Mesenchymal stem cell (in vitro differentiated cells and primary cell): ENCODE measurements around the gene AHNAK.
A peak's percentile ranks its signal among the peaks of the same experiment; 100 is the strongest.
"Not testable (repeated sequence)": the region's sequence is repeated elsewhere in the genome, so short reads cannot be mapped to it uniquely, and the experiment has no call there.

Experiments used
- DNase-seq: peaks from one replicate; pipeline ENCODE4 v3.0.0-alpha.2; 2013
- H2AFZ ChIP-seq: one replicate; pipeline ENCODE4 v1.6.1; 2013; ENCODE audit warnings: low read depth, mild to moderate bottlenecking, control low read depth, inconsistent platforms, low read length, moderate library complexity
- H2AK5ac ChIP-seq: 2 replicates; pipeline ENCODE4 v1.6.1; 2013; ENCODE audit warnings: low read length, moderate library complexity, mild to moderate bottlenecking, inconsistent platforms; ENCODE audit not compliant: severe bottlenecking
- H2BK120ac ChIP-seq: one replicate; pipeline ENCODE4 v1.6.1; 2013; ENCODE audit warnings: low read depth, mild to moderate bottlenecking, inconsistent platforms, low read length, moderate library complexity
- H2BK12ac ChIP-seq, 2 experiments: one replicate each; pipeline ENCODE4 v1.6.1; 2013; ENCODE audit warnings: inconsistent platforms in 2 of 2, low read length in 2 of 2, mild to moderate bottlenecking in 2 of 2, moderate library complexity in 2 of 2, control low read depth in 1 of 2
- H2BK15ac ChIP-seq: one replicate; pipeline ENCODE4 v1.6.1; 2013; ENCODE audit warnings: mild to moderate bottlenecking, low read depth, inconsistent platforms; ENCODE audit not compliant: poor library complexity, severe bottlenecking
- H2BK5ac ChIP-seq: 2 replicates; pipeline ENCODE4 v1.6.1; 2013; ENCODE audit warnings: low read depth, mild to moderate bottlenecking, low read length, control low read depth, inconsistent platforms; ENCODE audit not compliant: poor library complexity, severe bottlenecking
- H3K14ac ChIP-seq, 2 experiments: one replicate each; pipeline ENCODE4 v1.6.1; 2013; ENCODE audit warnings: inconsistent platforms in 2 of 2, low read length in 2 of 2, control low read depth in 1 of 2, mild to moderate bottlenecking in 1 of 2, moderate library complexity in 1 of 2
- H3K18ac ChIP-seq, 2 experiments: one replicate each; pipeline ENCODE4 v1.6.1; 2013; ENCODE audit warnings: inconsistent platforms in 2 of 2, low read length in 2 of 2, control low read depth in 1 of 2, low read depth in 1 of 2, mild to moderate bottlenecking in 1 of 2
- H3K23ac ChIP-seq, 2 experiments: one replicate each; pipeline ENCODE4 v1.6.1; 2013; ENCODE audit warnings: inconsistent platforms in 2 of 2, low read length in 2 of 2, mild to moderate bottlenecking in 2 of 2, moderate library complexity in 2 of 2, control low read depth in 1 of 2
- H3K27ac ChIP-seq: 2 replicates; pipeline ENCODE4 v1.5.1; 2013; ENCODE audit warnings: mild to moderate bottlenecking, moderate library complexity, low read length, control low read depth, inconsistent platforms; ENCODE audit not compliant: poor library complexity, severe bottlenecking
- H3K27me3 ChIP-seq, 2 experiments: 2 replicates each; pipeline versions ENCODE4 v1.6.1 to v1.7.0; 2013; ENCODE audit warnings: low read length in 2 of 2, mild to moderate bottlenecking in 2 of 2, moderate library complexity in 2 of 2, control low read depth in 1 of 2, inconsistent platforms in 1 of 2; ENCODE audit not compliant: control insufficient read depth in 1 of 2, insufficient read depth in 1 of 2
- H3K36me3 ChIP-seq, 2 experiments: 2 replicates each; pipeline versions ENCODE4 v1.6.1 to v1.7.0; 2013; ENCODE audit warnings: low read length in 2 of 2, control low read depth in 1 of 2, inconsistent platforms in 1 of 2, low read depth in 1 of 2, mild to moderate bottlenecking in 1 of 2; ENCODE audit not compliant: insufficient read depth in 2 of 2, control insufficient read depth in 1 of 2
- H3K4ac ChIP-seq, 2 experiments: one replicate each; pipeline ENCODE4 v1.6.1; 2013; ENCODE audit warnings: inconsistent platforms in 2 of 2, low read length in 2 of 2, mild to moderate bottlenecking in 2 of 2, moderate library complexity in 2 of 2, control low read depth in 1 of 2, low read depth in 1 of 2
- H3K4me1 ChIP-seq: 2 replicates; pipeline ENCODE4 v1.6.1; 2013; ENCODE audit warnings: low read depth, low read length, control low read depth; ENCODE audit not compliant: control insufficient read depth, insufficient read depth
- H3K4me2 ChIP-seq: 2 replicates; pipeline ENCODE4 v1.6.1; 2013; ENCODE audit warnings: low read length, mild to moderate bottlenecking, inconsistent platforms; ENCODE audit not compliant: poor library complexity, severe bottlenecking
- H3K4me3 ChIP-seq, 2 experiments: 2 replicates each; pipeline versions ENCODE4 v1.5.1 to v1.7.0; 2013; ENCODE audit warnings: low read length in 2 of 2, mild to moderate bottlenecking in 2 of 2, control low read depth in 1 of 2, low read depth in 1 of 2; ENCODE audit not compliant: insufficient read depth in 1 of 2
- H3K79me1 ChIP-seq: replicated peaks from 2 replicates; pipeline ENCODE4 v1.6.1; 2013; ENCODE audit warnings: mild to moderate bottlenecking, control low read depth, low read length, inconsistent platforms; ENCODE audit not compliant: poor library complexity, severe bottlenecking
- H3K9ac ChIP-seq: 2 replicates; pipeline ENCODE4 v1.7.0; 2013; ENCODE audit warnings: mild to moderate bottlenecking, low read length, moderate library complexity
- H3K9me3 ChIP-seq: 2 replicates; pipeline ENCODE4 v1.7.0; 2013; ENCODE audit warnings: mild to moderate bottlenecking, low read length; ENCODE audit not compliant: control insufficient read depth
- H4K8ac ChIP-seq: one replicate; pipeline ENCODE4 v1.6.1; 2013; ENCODE audit warnings: inconsistent platforms, mild to moderate bottlenecking, low read length, moderate library complexity
- H4K91ac ChIP-seq: one replicate; pipeline ENCODE4 v1.6.1; 2013; ENCODE audit warnings: mild to moderate bottlenecking, low read length, inconsistent platforms
- WGBS: methylation state at CpG from one replicate; pipeline ENCODE4 v1.1.7; 2013; ENCODE audit warnings: mixed read lengths; 5-methylcytosine and 5-hydroxymethylcytosine counted together

The AHNAK gene

DNA sequence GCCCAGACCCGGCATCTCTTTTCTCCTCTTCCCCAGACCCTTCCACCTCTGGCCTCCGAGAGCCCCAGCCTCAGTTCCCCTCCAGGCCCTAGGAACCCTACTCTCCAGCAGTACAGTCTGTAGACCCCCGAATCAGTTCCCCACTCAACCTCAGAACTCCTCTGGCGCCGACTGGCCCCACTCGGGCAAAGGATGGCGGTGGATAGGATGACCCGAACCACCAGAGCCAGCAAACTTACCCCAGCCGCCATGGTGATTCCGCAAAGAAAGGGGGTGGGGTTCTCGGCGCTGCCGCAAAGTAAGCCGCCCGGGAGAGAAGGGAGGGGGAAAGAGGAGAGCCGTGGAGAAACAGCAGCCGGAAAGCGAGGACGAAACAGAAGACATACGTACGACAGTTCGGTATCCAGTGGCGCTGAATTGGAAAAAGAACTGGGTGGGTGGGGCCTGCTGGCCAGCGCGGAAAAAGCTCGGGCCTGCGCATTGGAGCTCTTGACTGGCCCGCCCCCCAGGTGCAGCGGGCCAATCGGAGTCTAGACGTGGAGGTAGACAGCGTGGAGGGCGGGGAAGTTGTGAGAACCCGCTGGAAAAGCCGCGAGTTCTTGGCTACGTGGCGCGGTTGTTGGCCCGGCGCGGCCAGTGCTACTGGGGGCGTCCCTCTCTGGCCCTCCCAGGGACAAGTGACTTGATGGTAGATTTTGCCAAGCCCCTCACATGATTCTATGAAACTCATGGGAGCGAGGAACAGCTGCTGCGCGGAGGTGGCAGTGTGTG lies 27.2 kb upstream of the AHNAK start, which contains the start of gene EEF1G:
EEF1G (minus strand) TSS at position 300 of the 771 bp plus-strand sequence; CDS start at position 251, 49 bp downstream.
- Histone ChIP-seq H2AFZ (no peak within 1 kb of the TSS), H3K18ac (peak within 1 kb of the TSS; percentile 93 to 99), H3K23ac (peak within 1 kb of the TSS in 1 of 2 experiments; percentile 85), H3K36me3 (peaks cover 55 to 68% of the 10 kb centered on the region in 2 experiments), H3K9ac (peak within 1 kb of the TSS; percentile 98), H3K4me1 (peaks cover 25% of the 10 kb centered on the region), H4K91ac (peak within 1 kb of the TSS; percentile 95), H2AK5ac (peak within 1 kb of the TSS; percentile 86), H3K27ac (peak within 1 kb of the TSS; percentile 95), H2BK15ac (peak within 1 kb of the TSS; percentile 75), H3K27me3 (no peaks in the 10 kb centered on the region), H3K9me3 (no peaks in the 10 kb centered on the region), H3K4me3 (peak within 1 kb of the TSS; percentile 86 to 96), H3K14ac (peak within 1 kb of the TSS; percentile 22 to 96), H3K79me1 (peaks cover 13% of the 10 kb centered on the region), H2BK12ac (peak within 1 kb of the TSS in 1 of 2 experiments; percentile 76), H4K8ac (peak within 1 kb of the TSS; percentile 96), H2BK120ac (peak within 1 kb of the TSS; percentile 82), H3K4ac (peak within 1 kb of the TSS; percentile 94 to 98), H3K4me2 (peak within 1 kb of the TSS; percentile 93), H2BK5ac (peak within 1 kb of the TSS; percentile 94)
- DNase-seq = peak; percentile 100
- under 1% methylated on average over 45 of the region's 46 CpGs for WGBS

DNA sequence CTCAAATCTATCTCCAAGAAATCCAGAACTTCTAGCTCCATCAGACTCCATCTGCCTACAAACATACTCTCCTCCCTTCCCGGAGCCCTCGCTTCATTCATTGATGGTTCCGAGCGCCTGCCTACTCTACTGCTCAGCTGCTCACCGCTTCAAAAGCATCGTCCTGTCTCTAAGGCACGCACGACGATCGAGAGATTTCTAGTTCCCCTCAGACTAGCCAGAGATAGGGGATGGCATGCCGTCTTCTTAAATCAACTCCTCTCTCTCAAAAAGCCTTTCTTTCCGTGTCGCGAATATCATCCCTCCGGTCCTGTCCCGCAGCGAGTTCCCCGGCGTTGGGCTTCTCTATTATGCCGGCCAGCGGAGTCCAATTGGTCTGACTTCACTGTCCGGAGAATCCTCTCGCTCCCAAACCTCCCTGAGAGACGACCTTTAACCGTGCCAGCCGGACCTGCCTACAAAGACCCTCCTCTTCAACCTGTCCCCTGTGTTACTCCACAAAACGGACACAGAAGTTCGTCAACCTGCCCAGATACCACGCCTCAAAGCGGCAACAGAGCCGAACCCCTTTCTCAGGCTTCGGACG lies 26.5 kb upstream of the AHNAK start:
- Histone ChIP-seq H4K91ac (peak overlapping the region; percentile 49), H3K79me1 (peaks cover 10% of the 10 kb centered on the region), H3K36me3 (peaks cover 52 to 67% of the 10 kb centered on the region in 2 experiments), H2AK5ac (peak overlapping the region; percentile 86), H3K18ac (peak overlapping the region; percentile 88 to 93), H3K9ac (peak overlapping the region; percentile 98), H3K4me1 (peaks cover 21% of the 10 kb centered on the region), H3K4me3 (peak overlapping the region; percentile 86 to 96), H2BK120ac (peak overlapping the region; percentile 82), H3K4me2 (peak overlapping the region; percentile 93), H2BK15ac (peak overlapping the region; percentile 75), H2BK12ac (no peak overlapping the region), H3K27ac (peak overlapping the region; percentile 91), H3K4ac (peak overlapping the region; percentile 94 to 97), H3K27me3 (no peaks in the 10 kb centered on the region), H2BK5ac (peak overlapping the region; percentile 94), H3K9me3 (no peaks in the 10 kb centered on the region), H4K8ac (peak overlapping the region; percentile 35), H3K23ac (peak overlapping the region in 1 of 2 experiments; percentile 56), H3K14ac (peak overlapping the region in 1 of 2 experiments; percentile 86), H2AFZ (no peak overlapping the region)
- WGBS = under 1% methylated on average over 33 of the region's 33 CpGs
- DNase-seq = peak; percentile 45

DNA sequence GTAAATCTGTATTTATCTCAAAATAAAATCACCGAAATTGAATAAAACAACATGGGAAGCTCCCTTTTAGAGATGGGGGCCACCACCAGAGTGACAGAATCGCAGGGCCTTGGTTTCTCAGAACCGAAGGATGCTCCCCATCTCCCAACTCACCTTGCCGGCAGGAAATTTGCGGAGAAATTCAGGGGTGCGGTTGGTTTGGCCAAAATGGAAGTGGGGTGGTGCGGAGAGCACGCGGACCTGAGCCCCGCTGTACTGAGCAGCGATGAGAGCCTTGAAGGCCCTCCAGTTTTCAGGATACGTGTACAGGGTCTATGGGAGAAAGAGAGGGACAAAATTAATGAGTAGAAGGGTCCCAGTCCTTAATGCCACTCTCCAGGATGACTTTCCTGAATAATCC lies 25.8 kb upstream of the AHNAK start:
- Histone ChIP-seq H2BK5ac (no peak overlapping the region), H3K4me3 (peak overlapping the region; percentile 44 to 96), H3K9ac (peak overlapping the region; percentile 98), H2AFZ (no peak overlapping the region), H3K4me2 (peak overlapping the region; percentile 93), H2BK12ac (no peak overlapping the region), H3K4ac (no peak overlapping the region), H4K8ac (no peak overlapping the region), H2BK120ac (no peak overlapping the region), H3K27me3 (no peaks in the 10 kb centered on the region), H3K14ac (no peak overlapping the region), H3K36me3 (peaks cover 56 to 69% of the 10 kb centered on the region in 2 experiments), H2BK15ac (no peak overlapping the region), H3K4me1 (peaks cover 23% of the 10 kb centered on the region), H2AK5ac (no peak overlapping the region), H3K79me1 (peaks cover 10% of the 10 kb centered on the region), H3K23ac (no peak overlapping the region), H4K91ac (no peak overlapping the region), H3K27ac (no peak overlapping the region), H3K18ac (no peak overlapping the region), H3K9me3 (no peaks in the 10 kb centered on the region)
- DNase-seq = no peak
- WGBS = 89% methylated on average over 11 of the region's 12 CpGs

DNA sequence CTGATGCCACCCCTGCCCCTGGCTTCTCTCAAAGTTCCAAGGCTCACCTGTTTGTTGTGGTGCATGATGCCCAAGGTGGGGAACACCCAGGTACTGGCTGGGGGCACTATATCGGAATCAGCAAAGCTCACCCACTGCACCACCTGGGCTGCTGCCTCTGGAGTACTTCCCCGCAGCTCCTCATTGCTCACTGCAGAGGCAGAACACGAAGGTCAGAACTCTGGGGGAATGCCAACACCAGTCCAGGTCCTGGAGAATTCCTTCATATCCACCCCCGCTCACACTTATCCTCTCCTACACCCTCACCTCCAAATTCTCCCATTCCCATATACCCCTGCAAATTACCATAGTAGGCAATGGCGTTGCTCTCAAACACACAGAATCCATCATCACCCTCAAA lies 24.9 kb upstream of the AHNAK start:
- not testable (repeated sequence) for H3K79me1 ChIP-seq, H4K91ac ChIP-seq, H2AK5ac ChIP-seq, H3K27me3 ChIP-seq, H2BK120ac ChIP-seq, DNase-seq, H3K9me3 ChIP-seq, H3K4me2 ChIP-seq, H2BK12ac ChIP-seq, H3K18ac ChIP-seq, H4K8ac ChIP-seq, H2BK5ac ChIP-seq, H3K4ac ChIP-seq, H2AFZ ChIP-seq, H3K27ac ChIP-seq, H3K14ac ChIP-seq, H2BK15ac ChIP-seq
- Histone ChIP-seq H3K23ac (peak overlapping the region in 1 of 2 experiments; percentile 73), H3K9ac (peak overlapping the region; percentile 98), H3K36me3 (peaks cover 57 to 70% of the 10 kb centered on the region in 2 experiments), H3K4me1 (peaks cover 19% of the 10 kb centered on the region), H3K4me3 (peak overlapping the region in 1 of 2 experiments; percentile 96)
- WGBS = 96% methylated on average over 5 of the region's 5 CpGs
